SK-N-SH (cell line): Measurements from ENCODE around the gene FGF5. TPM values are rescaled to one million over a fixed set of nuclear protein-coding genes. Genes with fewer than 3 reads are reported as not detected.

Source experiments
- CTCF ChIA-PET: fragments of 300-600, 350-600 bp; formaldehyde crosslinking; extraction: SDS; loops from one replicate; lab custom pipeline; 2021; lab: Yijun Ruan, JAX
- POLR2A ChIA-PET: fragments of 350-600 bp; sonication (Branson Sonifier 250); formaldehyde crosslinking; extraction: SDS; loops from one replicate; lab custom pipeline; 2020; ENCODE audit warnings: antibody characterized with exemption, inconsistent platforms; lab: Yijun Ruan, JAX
- DNase-seq: peaks from one replicate; pipeline ENCODE4 v3.0.0; 2012
- H2AFZ ChIP-seq: fragments of 200-600 bp; sonication (generic); 2 replicates; pipeline ENCODE4 v1.8.1; 2016; ENCODE audit warnings: antibody characterized with exemption, mild to moderate bottlenecking, low read depth
- H3F3A ChIP-seq: fragments of 200-600 bp; sonication (generic); replicated peaks from 2 replicates; pipeline ENCODE3; 2016; ENCODE audit warnings: antibody characterized with exemption, mild to moderate bottlenecking; ENCODE audit not compliant: insufficient read depth
- H3K27ac ChIP-seq, 2 experiments: fragments of 200-500 bp in 1 of 2; fragments of 200-600 bp in 1 of 2; sonication (Bioruptor generic) in 1 of 2; sonication (generic), shearing (Covaris generic) in 1 of 2; 2 replicates each; pipeline versions ENCODE4 v1.5.1 to v1.6.1; 2014 to 2016; ENCODE audit warnings: low read depth in 2 of 2, inconsistent platforms in 1 of 2, low read length in 1 of 2, mild to moderate bottlenecking in 1 of 2, mixed read lengths in 1 of 2
- H3K27me3 ChIP-seq: fragments of 200-600 bp; sonication (generic), shearing (Covaris generic); 2 replicates; pipeline ENCODE4 v1.6.1; 2016; ENCODE audit warnings: mixed run types; ENCODE audit not compliant: insufficient read depth
- H3K36me3 ChIP-seq, 2 experiments: fragments of 200-500 bp in 1 of 2; fragments of 200-600 bp in 1 of 2; sonication (Bioruptor generic) in 1 of 2; sonication (generic) in 1 of 2; replicated peaks in 1 of 2; 2 replicates each; pipeline versions ENCODE3 to v1.5.1; 2014 to 2016; ENCODE audit warnings: low read length in 1 of 2, mild to moderate bottlenecking in 1 of 2; ENCODE audit not compliant: insufficient read depth in 2 of 2, control insufficient read depth in 1 of 2
- H3K4me1 ChIP-seq, 2 experiments: fragments of 200-500 bp in 1 of 2; fragments of 200-600 bp in 1 of 2; sonication (Bioruptor generic) in 1 of 2; sonication (generic), shearing (Covaris generic) in 1 of 2; 2 replicates each; pipeline versions ENCODE4 v1.5.1 to v1.6.1; 2014 to 2016; ENCODE audit warnings: low read depth in 1 of 2, low read length in 1 of 2, mixed run types in 1 of 2; ENCODE audit not compliant: insufficient read depth in 2 of 2, control insufficient read depth in 1 of 2
- H3K4me2 ChIP-seq: fragments of 200-600 bp; sonication (generic), shearing (Covaris generic); 2 replicates; pipeline ENCODE4 v1.6.1; 2017; ENCODE audit warnings: mixed run types
- H3K4me3 ChIP-seq, 2 experiments: fragments of 200-500 bp in 1 of 2; fragments of 200-600 bp in 1 of 2; sonication (Bioruptor generic) in 1 of 2; sonication (generic), shearing (Covaris generic) in 1 of 2; 2 replicates each; pipeline versions ENCODE4 v1.5.1 to v1.8.1; 2014 to 2016; ENCODE audit warnings: low read depth in 2 of 2, inconsistent platforms in 1 of 2, low read length in 1 of 2, mild to moderate bottlenecking in 1 of 2, mixed read lengths in 1 of 2, moderate library complexity in 1 of 2
- H3K79me2 ChIP-seq: fragments of 200-600 bp; sonication (generic); 2 replicates; pipeline ENCODE4 v1.8.1; 2017; ENCODE audit warnings: mild to moderate bottlenecking; ENCODE audit not compliant: insufficient read depth
- H3K9ac ChIP-seq: fragments of 200-600 bp; sonication (generic); 2 replicates; pipeline ENCODE4 v1.6.1; 2017; ENCODE audit warnings: mixed run types
- H3K9me2 ChIP-seq: fragments of 200-600 bp; sonication (generic); 2 replicates; pipeline ENCODE4 v1.6.1; 2017; ENCODE audit warnings: mixed run types
- H3K9me3 ChIP-seq: fragments of 200-600 bp; sonication (generic); 2 replicates; pipeline ENCODE4 v1.6.1; 2017; ENCODE audit warnings: mixed run types, mild to moderate bottlenecking, moderate library complexity
- H4K20me1 ChIP-seq: fragments of 200-600 bp; sonication (generic); 2 replicates; pipeline ENCODE4 v1.6.1; 2017; ENCODE audit warnings: mild to moderate bottlenecking, mixed run types; ENCODE audit not compliant: insufficient read depth
- ELF1 ChIP-seq: IDR thresholded peaks from 2 replicates; pipeline ENCODE4 v1.4.0; 2012
- EP300 ChIP-seq, 2 experiments: IDR thresholded peaks; 2 replicates each; pipeline versions ENCODE4 v1.4.0 to v1.6.1; 2012; ENCODE audit warnings: borderline replicate concordance in 1 of 2, low read depth in 1 of 2, low read length in 1 of 2
- EZH2phosphoT487 ChIP-seq: fragments of 200-600 bp; sonication (generic); IDR thresholded peaks from 2 replicates; pipeline ENCODE4 v1.6.1; 2017; ENCODE audit warnings: low read depth, mixed run types, mild to moderate bottlenecking, antibody characterized with exemption, moderate library complexity, borderline replicate concordance
- FOSL2 ChIP-seq: IDR thresholded peaks from 2 replicates; pipeline ENCODE4 v1.4.0; 2012; ENCODE audit warnings: low read depth, mild to moderate bottlenecking, moderate library complexity, borderline replicate concordance
- FOXJ3 ChIP-seq: sonication (generic); formaldehyde crosslinking; IDR thresholded peaks from 2 replicates; pipeline ENCODE4 v1.5.1; 2020; ENCODE audit warnings: mild to moderate bottlenecking, missing genetic modification reagents
- FOXM1 ChIP-seq: IDR thresholded peaks from 2 replicates; pipeline ENCODE4 v1.4.0; 2012; ENCODE audit warnings: low read depth, mild to moderate bottlenecking
- GABPA ChIP-seq: IDR thresholded peaks from 2 replicates; pipeline ENCODE4 v1.4.0; 2012; ENCODE audit warnings: low read depth, mild to moderate bottlenecking
- GATA2 ChIP-seq: sonication (generic); formaldehyde crosslinking; IDR thresholded peaks from 2 replicates; pipeline ENCODE4 v1.5.0; 2020; ENCODE audit warnings: mild to moderate bottlenecking, missing genetic modification reagents
- JUND ChIP-seq: IDR thresholded peaks from 2 replicates; pipeline ENCODE4 v1.4.0; 2012
- MEF2A ChIP-seq: IDR thresholded peaks from 2 replicates; pipeline ENCODE4 v1.4.0; 2012; ENCODE audit warnings: low read depth, borderline replicate concordance
- MXI1 ChIP-seq: IDR thresholded peaks from 2 replicates; pipeline ENCODE4 v1.6.1; 2012; ENCODE audit warnings: mild to moderate bottlenecking, low read depth, low read length, improper control_type of control experiment
- NRF1 ChIP-seq: IDR thresholded peaks from 2 replicates; pipeline ENCODE4 v1.6.1; 2012; ENCODE audit warnings: low read depth, mild to moderate bottlenecking, low read length
- POLR2AphosphoS5 ChIP-seq: IDR thresholded peaks from 2 replicates; pipeline ENCODE4 v1.6.1; 2012; ENCODE audit warnings: low read depth, low read length
- RAD21 ChIP-seq: IDR thresholded peaks from 2 replicates; pipeline ENCODE4 v1.6.1; 2012; ENCODE audit warnings: mild to moderate bottlenecking, low read length
- RCOR1 ChIP-seq: fragments of 150-350 bp; IDR thresholded peaks from 2 replicates; pipeline ENCODE4 v1.6.1; 2017; ENCODE audit warnings: antibody characterized with exemption, low read length
- RFX5 ChIP-seq: IDR thresholded peaks from 2 replicates; pipeline ENCODE4 v1.6.1; 2012; ENCODE audit warnings: mild to moderate bottlenecking, improper control_type of control experiment, low read length
- RXRA ChIP-seq: IDR thresholded peaks from 2 replicates; pipeline ENCODE4 v1.4.0; 2012; ENCODE audit warnings: low read depth, mild to moderate bottlenecking, borderline replicate concordance
- SIN3A ChIP-seq: IDR thresholded peaks from 2 replicates; pipeline ENCODE4 v1.6.1; 2012; ENCODE audit warnings: low read depth, mild to moderate bottlenecking, low read length, moderate library complexity, borderline replicate concordance
- TAF1 ChIP-seq: IDR thresholded peaks from 2 replicates; pipeline ENCODE4 v1.6.1; 2012; ENCODE audit warnings: low read depth, mild to moderate bottlenecking, low read length, moderate library complexity, borderline replicate concordance
- TCF12 ChIP-seq: IDR thresholded peaks from 2 replicates; pipeline ENCODE4 v1.4.0; 2012
- TEAD4 ChIP-seq: IDR thresholded peaks from 2 replicates; pipeline ENCODE4 v1.4.0; 2012; ENCODE audit warnings: mild to moderate bottlenecking, borderline replicate concordance; ENCODE audit not compliant: insufficient read depth
- YY1 ChIP-seq: IDR thresholded peaks from 2 replicates; pipeline ENCODE4 v1.4.0; 2012; ENCODE audit warnings: low read depth, mild to moderate bottlenecking
- polyA plus RNA-seq, 3 experiments: library from polyadenylated mRNA; depleted of rRNA; stranded (reverse); fragments of >200 nt; gene quantifications; 2 replicates each; pipeline ENCODE4 v1.2.3, GENCODE V29; 2012
- TF ChIP-seq, protein P1 (sequence below): IDR thresholded peaks from 2 replicates; pipeline ENCODE4; 2012
- TF ChIP-seq, protein P2 (sequence below): IDR thresholded peaks from 2 replicates; pipeline ENCODE4 v1.4.0; 2012; ENCODE audit warnings: low read depth, borderline replicate concordance
- TF ChIP-seq, protein P3 (sequence below): fragments of 150-350 bp; IDR thresholded peaks from 2 replicates; pipeline ENCODE4 v1.6.1; 2017; ENCODE audit warnings: antibody characterized with exemption, low read length, low read depth, borderline replicate concordance
- TF ChIP-seq, protein P4 (sequence below): IDR thresholded peaks from 2 replicates; pipeline ENCODE4 v1.4.0; 2012; ENCODE audit warnings: low read depth, borderline replicate concordance
- TF ChIP-seq, protein P5 (sequence below): fragments of 150-350 bp; IDR thresholded peaks from 2 replicates; pipeline ENCODE4 v1.6.1; 2016; ENCODE audit warnings: mild to moderate bottlenecking, low read depth, low read length
- TF ChIP-seq, protein P6 (sequence below): IDR thresholded peaks from 2 replicates; pipeline ENCODE4 v1.4.0; 2012; ENCODE audit warnings: low read depth

Gene FGF5
- polyA plus RNA-seq, 1 of the 3 experiments (the other 2 are of a cell fraction), result 17.7 TPM

DNA sequence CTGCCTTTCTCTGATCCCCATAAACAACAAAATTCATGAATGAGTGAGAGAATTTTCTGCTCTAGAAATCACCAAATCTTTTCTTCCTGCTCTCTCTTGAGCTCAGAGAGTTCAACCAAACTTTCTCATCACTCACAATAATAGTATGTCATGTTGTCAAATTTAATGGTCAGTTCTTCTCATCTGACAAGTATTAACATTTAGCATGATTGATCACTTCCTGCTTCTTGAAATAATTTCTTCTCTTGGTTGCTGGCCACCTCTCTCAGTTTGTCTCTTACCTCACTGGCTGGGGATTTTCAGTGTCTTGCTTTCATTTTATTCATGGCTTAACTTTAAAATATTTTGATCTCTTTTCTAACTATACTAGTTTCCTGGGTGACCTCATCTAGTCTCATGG, 25.5 kb upstream of the FGF5 start:
- Histone ChIP-seq H3K27me3 (no peaks in the 10 kb centered on the region), H3K9ac (peak overlapping the region; percentile 83), H3F3A (peaks cover 57% of the 10 kb centered on the region), H3K27ac (peak overlapping the region; percentile 87 to 100), H3K36me3 (no peaks in the 10 kb centered on the region), H4K20me1 (no peaks in the 10 kb centered on the region), H3K9me2 (no peaks in the 10 kb centered on the region), H3K79me2 (peaks cover 5% of the 10 kb centered on the region; the same call in 1 of the 2 replicates), H3K4me3 (peak overlapping the region in 1 of 2 experiments; percentile 20; a peak in 3 of 4 replicates), H3K4me1 (peaks cover 6 to 38% of the 10 kb centered on the region in 2 experiments; a peak in 3 of 4 replicates), H3K9me3 (no peaks in the 10 kb centered on the region), H3K4me2 (peak overlapping the region; percentile 41), H2AFZ (peak overlapping the region; percentile 49)
- DNase-seq, result no peak
- ChIA-PET POLR2A (no interaction called here), CTCF (no interaction called here)
- TF ChIP-seq EP300 (IDR thresholded peaks at IDR 0.05; ENCODE audit: borderline replicate concordance in 1 of 2, low read depth in 1 of 2, low read length in 1 of 2) (peak; percentile 31 to 78; a peak in 2 of 4 replicates), FOXM1 (no peak), RAD21 (no peak), GABPA (no peak), RXRA (0 out of 2 replicates have a peak, but pooled peaks have one; percentile 44), ELF1 (0 out of 2 replicates have a peak, but pooled peaks have one; percentile 9), GATA2 (no peak), TEAD4 (peak; percentile 60; the same call in 1 of the 2 replicates), POLR2AphosphoS5 (peak; percentile 49; the same call in 1 of the 2 replicates), FOXJ3 (CRISPR knock-in tag) (no peak), MEF2A (peak; percentile 56; the same call in 1 of the 2 replicates), YY1 (no peak), RFX5 (no peak), JUND (peak; percentile 77), RCOR1 (no peak), TCF12 (peak; percentile 81), NRF1 (no peak), MXI1 (no peak), FOSL2 (0 out of 2 replicates have a peak, but pooled peaks have one; percentile 3), EZH2phosphoT487 (no peak), TAF1 (no peak), SIN3A (0 out of 2 replicates have a peak, but pooled peaks have one; percentile 27)
- TF ChIP-seq, protein P1, sequence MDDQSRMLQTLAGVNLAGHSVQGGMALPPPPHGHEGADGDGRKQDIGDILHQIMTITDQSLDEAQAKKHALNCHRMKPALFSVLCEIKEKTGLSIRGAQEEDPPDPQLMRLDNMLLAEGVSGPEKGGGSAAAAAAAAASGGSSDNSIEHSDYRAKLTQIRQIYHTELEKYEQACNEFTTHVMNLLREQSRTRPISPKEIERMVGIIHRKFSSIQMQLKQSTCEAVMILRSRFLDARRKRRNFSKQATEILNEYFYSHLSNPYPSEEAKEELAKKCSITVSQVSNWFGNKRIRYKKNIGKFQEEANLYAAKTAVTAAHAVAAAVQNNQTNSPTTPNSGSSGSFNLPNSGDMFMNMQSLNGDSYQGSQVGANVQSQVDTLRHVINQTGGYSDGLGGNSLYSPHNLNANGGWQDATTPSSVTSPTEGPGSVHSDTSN, result peak; percentile 97
- TF ChIP-seq, protein P2, sequence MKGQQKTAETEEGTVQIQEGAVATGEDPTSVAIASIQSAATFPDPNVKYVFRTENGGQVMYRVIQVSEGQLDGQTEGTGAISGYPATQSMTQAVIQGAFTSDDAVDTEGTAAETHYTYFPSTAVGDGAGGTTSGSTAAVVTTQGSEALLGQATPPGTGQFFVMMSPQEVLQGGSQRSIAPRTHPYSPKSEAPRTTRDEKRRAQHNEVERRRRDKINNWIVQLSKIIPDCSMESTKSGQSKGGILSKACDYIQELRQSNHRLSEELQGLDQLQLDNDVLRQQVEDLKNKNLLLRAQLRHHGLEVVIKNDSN, result no peak
- TF ChIP-seq, protein P3, sequence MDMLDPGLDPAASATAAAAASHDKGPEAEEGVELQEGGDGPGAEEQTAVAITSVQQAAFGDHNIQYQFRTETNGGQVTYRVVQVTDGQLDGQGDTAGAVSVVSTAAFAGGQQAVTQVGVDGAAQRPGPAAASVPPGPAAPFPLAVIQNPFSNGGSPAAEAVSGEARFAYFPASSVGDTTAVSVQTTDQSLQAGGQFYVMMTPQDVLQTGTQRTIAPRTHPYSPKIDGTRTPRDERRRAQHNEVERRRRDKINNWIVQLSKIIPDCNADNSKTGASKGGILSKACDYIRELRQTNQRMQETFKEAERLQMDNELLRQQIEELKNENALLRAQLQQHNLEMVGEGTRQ, result no peak
- TF ChIP-seq, protein P4, sequence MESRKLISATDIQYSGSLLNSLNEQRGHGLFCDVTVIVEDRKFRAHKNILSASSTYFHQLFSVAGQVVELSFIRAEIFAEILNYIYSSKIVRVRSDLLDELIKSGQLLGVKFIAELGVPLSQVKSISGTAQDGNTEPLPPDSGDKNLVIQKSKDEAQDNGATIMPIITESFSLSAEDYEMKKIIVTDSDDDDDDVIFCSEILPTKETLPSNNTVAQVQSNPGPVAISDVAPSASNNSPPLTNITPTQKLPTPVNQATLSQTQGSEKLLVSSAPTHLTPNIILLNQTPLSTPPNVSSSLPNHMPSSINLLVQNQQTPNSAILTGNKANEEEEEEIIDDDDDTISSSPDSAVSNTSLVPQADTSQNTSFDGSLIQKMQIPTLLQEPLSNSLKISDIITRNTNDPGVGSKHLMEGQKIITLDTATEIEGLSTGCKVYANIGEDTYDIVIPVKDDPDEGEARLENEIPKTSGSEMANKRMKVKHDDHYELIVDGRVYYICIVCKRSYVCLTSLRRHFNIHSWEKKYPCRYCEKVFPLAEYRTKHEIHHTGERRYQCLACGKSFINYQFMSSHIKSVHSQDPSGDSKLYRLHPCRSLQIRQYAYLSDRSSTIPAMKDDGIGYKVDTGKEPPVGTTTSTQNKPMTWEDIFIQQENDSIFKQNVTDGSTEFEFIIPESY, result no peak
- TF ChIP-seq, protein P5, sequence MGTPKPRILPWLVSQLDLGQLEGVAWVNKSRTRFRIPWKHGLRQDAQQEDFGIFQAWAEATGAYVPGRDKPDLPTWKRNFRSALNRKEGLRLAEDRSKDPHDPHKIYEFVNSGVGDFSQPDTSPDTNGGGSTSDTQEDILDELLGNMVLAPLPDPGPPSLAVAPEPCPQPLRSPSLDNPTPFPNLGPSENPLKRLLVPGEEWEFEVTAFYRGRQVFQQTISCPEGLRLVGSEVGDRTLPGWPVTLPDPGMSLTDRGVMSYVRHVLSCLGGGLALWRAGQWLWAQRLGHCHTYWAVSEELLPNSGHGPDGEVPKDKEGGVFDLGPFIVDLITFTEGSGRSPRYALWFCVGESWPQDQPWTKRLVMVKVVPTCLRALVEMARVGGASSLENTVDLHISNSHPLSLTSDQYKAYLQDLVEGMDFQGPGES, result no peak
- TF ChIP-seq, protein P6, sequence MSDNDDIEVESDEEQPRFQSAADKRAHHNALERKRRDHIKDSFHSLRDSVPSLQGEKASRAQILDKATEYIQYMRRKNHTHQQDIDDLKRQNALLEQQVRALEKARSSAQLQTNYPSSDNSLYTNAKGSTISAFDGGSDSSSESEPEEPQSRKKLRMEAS, result no peak
